Measurements from ENCODE around the gene SSMEM1.
"Not testable (repeated sequence)": the region's sequence is repeated elsewhere in the genome, so short reads cannot be mapped to it uniquely, and the experiment has no call there.

SSMEM1 gene

GRCh38 chr7:130216025-130216424 is 8.4 kb downstream of the SSMEM1 start:
- no peak for DNase-seq

GRCh38 chr7:130216750-130217149 is 9.1 kb downstream of the SSMEM1 start:
- DNase-seq: no peak

- no peak for DNase-seq
These were observed 11.4 kb downstream of the SSMEM1 start for GRCh38 chr7:130218806-130219620.

GRCh38 chr7:130219871-130220270 is 12.2 kb downstream of the SSMEM1 start:
- DNase-seq: no peak

- DNase-seq: no peak
These were observed 14.1 kb downstream of the SSMEM1 start for GRCh38 chr7:130221746-130222145.

GRCh38 chr7:130223646-130224045 is 16.0 kb downstream of the SSMEM1 start:
- no peak for DNase-seq

GRCh38 chr7:130224210-130224609 is 16.6 kb downstream of the SSMEM1 start:
- no peak for DNase-seq

GRCh38 chr7:130224923-130225322 is 17.3 kb downstream of the SSMEM1 start:
- not testable (repeated sequence) for DNase-seq

- DNase-seq: no peak
These were observed 18.7 kb downstream of the SSMEM1 start for GRCh38 chr7:130226333-130226732.

GRCh38 chr7:130227883-130228575 is 20.4 kb downstream of the SSMEM1 start:
- DNase-seq: no peak

- no peak for DNase-seq
These were observed 21.3 kb downstream of the SSMEM1 start for GRCh38 chr7:130228840-130229502.

GRCh38 chr7:130229981-130230380 is 22.3 kb downstream of the SSMEM1 start:
- DNase-seq: not testable (repeated sequence)

GRCh38 chr7:130231792-130232191 is 24.1 kb downstream of the SSMEM1 start:
- no peak for DNase-seq

GRCh38 chr7:130232209-130232608 is 24.5 kb downstream of the SSMEM1 start:
- no peak for DNase-seq

- DNase-seq: no peak
These were observed 26.4 kb downstream of the SSMEM1 start for GRCh38 chr7:130234078-130234477.

GRCh38 chr7:130236361-130236760 is 28.7 kb downstream of the SSMEM1 start:
- DNase-seq: not testable (repeated sequence)

GRCh38 chr7:130240240-130240639 is 32.6 kb downstream of the SSMEM1 start:
- DNase-seq: no peak

- DNase-seq: no peak
These were observed 34.7 kb downstream of the SSMEM1 start for GRCh38 chr7:130242198-130243014.

- DNase-seq: not testable (repeated sequence)
These were observed 35.8 kb downstream of the SSMEM1 start for GRCh38 chr7:130243486-130243885.

GRCh38 chr7:130246491-130246890 is 38.8 kb downstream of the SSMEM1 start:
- not testable (repeated sequence) for DNase-seq

GRCh38 chr7:130248842-130249241 is 41.2 kb downstream of the SSMEM1 start:
- not testable (repeated sequence) for DNase-seq

- not testable (repeated sequence) for DNase-seq
These were observed 42.0 kb downstream of the SSMEM1 start for GRCh38 chr7:130249626-130250025.

GRCh38 chr7:130254555-130254954 is 46.9 kb downstream of the SSMEM1 start:
- DNase-seq: no peak
